ENCODE measurements around the gene PWP2.
A peak's percentile ranks its signal among the peaks of the same experiment; 100 is the strongest.
"Not testable (repeated sequence)": the region's sequence is repeated elsewhere in the genome, so short reads cannot be mapped to it uniquely, and the experiment has no call there.

Gene PWP2

GRCh38 chr21:44083631-44084291 is 23.4 kb upstream of the PWP2 start:
- DNase-seq: peak; percentile 52 to 89 (median 72)

- DNase-seq: no peak
Measured at GRCh38 chr21:44084496-44085241, 22.5 kb upstream of the PWP2 start.

- no peak for DNase-seq
Measured at GRCh38 chr21:44085491-44086321, 21.5 kb upstream of the PWP2 start.

- DNase-seq: no peak
Measured at GRCh38 chr21:44086636-44087425, 20.4 kb upstream of the PWP2 start.

GRCh38 chr21:44087426-44088400 is 19.5 kb upstream of the PWP2 start:
- peak in 1 of 6 experiments; percentile 23 for DNase-seq

- DNase-seq: no peak
Measured at GRCh38 chr21:44088401-44088780, 18.8 kb upstream of the PWP2 start.

GRCh38 chr21:44089001-44089911 is 17.9 kb upstream of the PWP2 start:
- peak in 4 of 6 experiments; percentile 42 to 77 (median 72) for DNase-seq

GRCh38 chr21:44090325-44090724 is 16.9 kb upstream of the PWP2 start:
- DNase-seq: peak in 1 of 6 experiments; percentile 15

- no peak for DNase-seq
Measured at GRCh38 chr21:44092211-44092610, 15.0 kb upstream of the PWP2 start.

- no peak for DNase-seq
Measured at GRCh38 chr21:44093761-44094160, 13.4 kb upstream of the PWP2 start.

GRCh38 chr21:44094832-44095231 is 12.4 kb upstream of the PWP2 start:
- no peak for DNase-seq

- DNase-seq: not testable (repeated sequence)
Measured at GRCh38 chr21:44098507-44098906, 8.7 kb upstream of the PWP2 start.

- DNase-seq: not testable (repeated sequence)
Measured at GRCh38 chr21:44098964-44099363, 8.2 kb upstream of the PWP2 start.

GRCh38 chr21:44107589-44107988 is 390 bp downstream of the PWP2 start:
- DNase-seq: not testable (repeated sequence)

GRCh38 chr21:44113702-44114371 is 6.6 kb downstream of the PWP2 start:
- DNase-seq: not testable (repeated sequence)

- DNase-seq: not testable (repeated sequence)
Measured at GRCh38 chr21:44122131-44122530, 14.9 kb downstream of the PWP2 start.

- not testable (repeated sequence) for DNase-seq
Measured at GRCh38 chr21:44127827-44128226, 20.6 kb downstream of the PWP2 start.

GRCh38 chr21:44133715-44134057 is 26.5 kb downstream of the PWP2 start:
- DNase-seq: not testable (repeated sequence)

GRCh38 chr21:44134732-44135131 is 27.5 kb downstream of the PWP2 start:
- DNase-seq: not testable (repeated sequence)

- DNase-seq: not testable (repeated sequence)
Measured at GRCh38 chr21:44138039-44138438, 30.8 kb downstream of the PWP2 start.
